HG03521 (cell line): ENCODE data around the gene TRMT10B.
A peak's percentile ranks its signal among the peaks of the same experiment; 100 is the strongest.

ENCODE experiments used
- ATAC-seq: cut with Tn5 transposase; IDR thresholded peaks from one replicate; pipeline ENCODE4 v1.9.1; 2021; ENCODE audit warnings: mild to moderate bottlenecking, moderate library complexity; ENCODE audit not compliant: unreplicated experiment

Gene TRMT10B

GRCh38 chr9:37753489-37754190 is at the start of gene TRMT10B:
TRMT10B (plus strand) TSS chr9:37753805; CDS start chr9:37761932, 8,127 bp downstream.
- peak; percentile 76 for ATAC-seq

GRCh38 chr9:37705787-37706186 is 47.8 kb upstream of the TRMT10B start:
- ATAC-seq, result no peak

- ATAC-seq, result no peak
Measured at GRCh38 chr9:37706290-37706689, 47.3 kb upstream of the TRMT10B start.

GRCh38 chr9:37707748-37708147 is 45.9 kb upstream of the TRMT10B start:
- no peak for ATAC-seq

GRCh38 chr9:37710046-37710445 is 43.6 kb upstream of the TRMT10B start:
- no peak for ATAC-seq

- ATAC-seq, result no peak
Measured at GRCh38 chr9:37715260-37715659, 38.3 kb upstream of the TRMT10B start.

- ATAC-seq, result no peak
Measured at GRCh38 chr9:37715991-37716505, 37.6 kb upstream of the TRMT10B start.

- no peak for ATAC-seq
Measured at GRCh38 chr9:37719526-37719925, 34.1 kb upstream of the TRMT10B start.

GRCh38 chr9:37727013-37727412 is 26.6 kb upstream of the TRMT10B start:
- no peak for ATAC-seq

GRCh38 chr9:37729499-37729898 is 24.1 kb upstream of the TRMT10B start:
- no peak for ATAC-seq

GRCh38 chr9:37730256-37730655 is 23.3 kb upstream of the TRMT10B start:
- ATAC-seq, result no peak

GRCh38 chr9:37730839-37731238 is 22.8 kb upstream of the TRMT10B start:
- no peak for ATAC-seq

- no peak for ATAC-seq
Measured at GRCh38 chr9:37732086-37732741, 21.4 kb upstream of the TRMT10B start.

GRCh38 chr9:37732952-37733351 is 20.7 kb upstream of the TRMT10B start:
- ATAC-seq, result no peak

- ATAC-seq, result no peak
Measured at GRCh38 chr9:37739222-37739621, 14.4 kb upstream of the TRMT10B start.

- ATAC-seq, result no peak
Measured at GRCh38 chr9:37740128-37740527, 13.5 kb upstream of the TRMT10B start.

GRCh38 chr9:37740631-37741328 is 12.8 kb upstream of the TRMT10B start:
- ATAC-seq, result no peak

GRCh38 chr9:37745970-37746369 is 7.6 kb upstream of the TRMT10B start:
- no peak for ATAC-seq

GRCh38 chr9:37746448-37747270 is 6.9 kb upstream of the TRMT10B start:
- no peak for ATAC-seq

- ATAC-seq, result peak; percentile 54
Measured at GRCh38 chr9:37747271-37747753, 6.3 kb upstream of the TRMT10B start.

- ATAC-seq, result no peak
Measured at GRCh38 chr9:37749129-37749528, 4.5 kb upstream of the TRMT10B start.
